ENCODE measurements around the gene TWIST2.

TWIST2 gene

DNA sequence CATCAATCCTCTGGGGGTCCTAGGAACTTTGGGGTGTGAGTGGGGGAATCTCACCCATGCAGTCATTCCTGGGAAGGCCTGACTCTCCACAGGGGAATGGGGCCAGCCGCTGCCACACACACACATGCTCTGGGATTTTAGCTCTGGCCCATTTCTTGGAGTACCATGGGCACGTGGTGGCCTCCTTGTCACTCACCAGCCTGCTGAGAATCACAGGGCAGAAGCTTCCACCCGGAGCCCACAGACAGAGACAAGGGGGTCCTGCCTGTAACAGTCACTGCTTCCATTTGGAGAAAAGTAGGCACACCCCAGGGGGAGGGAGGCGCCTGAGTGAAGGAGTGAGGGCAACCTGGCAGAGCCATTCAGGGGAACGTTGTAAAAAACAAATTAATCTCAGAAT, 48.8 kb downstream of the TWIST2 start:
- no peak overlapping the region for H3K4me3 ChIP-seq (ENCODE audit: low read depth, low read length)
- no peaks in the 10 kb centered on the region for H3K9me3 ChIP-seq (ENCODE audit: control insufficient read depth, insufficient read depth, low read length)
- no peaks in the 10 kb centered on the region for H3K36me3 ChIP-seq (ENCODE audit: control insufficient read depth, insufficient read depth, low read length)
- H3K9ac ChIP-seq (ENCODE audit: low read depth, low read length), result no peak overlapping the region
- H3K4me1 ChIP-seq (ENCODE audit: control insufficient read depth, insufficient read depth, low read length), result peaks cover 2% of the 10 kb centered on the region
- H3K27me3 ChIP-seq (ENCODE audit: control insufficient read depth, insufficient read depth, low read length), result no peaks in the 10 kb centered on the region

- Histone ChIP-seq H3K9me3 (ENCODE audit: control insufficient read depth, insufficient read depth, low read length) (no peaks in the 10 kb centered on the region), H3K27me3 (ENCODE audit: control insufficient read depth, insufficient read depth, low read length) (no peaks in the 10 kb centered on the region), H3K36me3 (ENCODE audit: control insufficient read depth, insufficient read depth, low read length) (no peaks in the 10 kb centered on the region), H3K9ac (ENCODE audit: low read depth, low read length) (no peak overlapping the region), H3K4me3 (ENCODE audit: low read depth, low read length) (no peak overlapping the region), H3K4me1 (ENCODE audit: control insufficient read depth, insufficient read depth, low read length) (peaks cover 2% of the 10 kb centered on the region)
Measured at GRCh38 chr2:238897122-238897880, 49.4 kb downstream of the TWIST2 start.

DNA sequence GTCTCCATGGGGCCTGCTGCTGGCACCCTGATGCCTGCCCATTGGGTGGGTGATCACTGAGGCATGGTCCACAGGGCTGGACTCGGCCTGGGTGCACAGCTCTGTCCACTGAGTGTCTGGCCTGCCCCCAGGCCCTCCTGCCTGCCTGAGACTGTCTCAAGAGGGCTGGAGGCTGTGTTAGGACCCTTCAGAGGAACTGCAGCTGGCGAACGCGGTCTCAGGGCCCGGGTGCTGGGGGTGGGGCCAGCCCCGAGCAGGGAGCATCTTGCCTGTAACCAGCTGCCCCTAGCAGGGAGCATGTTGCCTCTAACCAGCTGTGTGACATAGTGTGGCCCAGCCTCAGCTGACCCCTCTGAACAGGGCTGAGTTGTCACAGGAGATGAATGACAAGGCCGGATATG, 50.0 kb downstream of the TWIST2 start:
- Histone ChIP-seq H3K9me3 (ENCODE audit: control insufficient read depth, insufficient read depth, low read length) (no peaks in the 10 kb centered on the region), H3K4me3 (ENCODE audit: low read depth, low read length) (no peak overlapping the region), H3K27me3 (ENCODE audit: control insufficient read depth, insufficient read depth, low read length) (no peaks in the 10 kb centered on the region), H3K36me3 (ENCODE audit: control insufficient read depth, insufficient read depth, low read length) (no peaks in the 10 kb centered on the region), H3K9ac (ENCODE audit: low read depth, low read length) (no peak overlapping the region), H3K4me1 (ENCODE audit: control insufficient read depth, insufficient read depth, low read length) (peaks cover 2% of the 10 kb centered on the region)

DNA sequence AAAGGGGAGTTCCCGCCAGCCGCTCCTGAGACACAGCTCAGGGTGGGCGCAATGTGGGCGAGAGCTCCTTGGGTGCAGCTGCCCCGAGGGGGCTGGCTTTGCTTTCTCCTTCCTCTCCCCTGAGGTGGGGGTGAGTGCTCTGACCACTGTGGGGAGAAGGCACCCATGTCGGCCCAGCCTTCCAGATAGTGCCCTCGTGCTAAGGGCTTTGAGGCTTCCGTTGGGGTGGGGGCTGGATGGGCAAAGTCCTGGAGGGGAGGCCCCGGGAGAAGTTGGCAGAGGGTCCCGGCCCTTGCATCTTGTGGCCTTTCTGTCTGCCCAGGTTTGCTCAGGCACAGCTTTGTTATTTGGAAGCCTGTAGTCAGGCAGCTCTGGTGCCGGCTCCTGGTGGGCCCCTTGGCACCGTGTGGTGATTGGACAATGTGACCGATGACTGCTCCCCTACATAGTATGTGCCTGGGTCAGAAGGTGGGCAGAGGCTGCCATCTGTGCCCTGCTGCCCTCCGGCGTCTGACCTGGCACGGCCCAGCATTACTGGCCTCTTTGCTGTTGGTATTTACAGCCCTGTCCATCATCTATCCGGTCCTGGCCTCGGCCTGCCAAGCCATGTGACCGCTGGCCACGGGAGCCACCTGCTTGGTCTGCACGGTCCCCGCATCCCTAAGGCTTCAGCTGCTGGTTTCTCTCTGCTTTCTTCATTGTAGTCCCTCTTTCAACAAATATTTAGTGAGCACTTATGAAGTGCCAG, 50.8 kb downstream of the TWIST2 start:
- Histone ChIP-seq H3K9me3 (ENCODE audit: control insufficient read depth, insufficient read depth, low read length) (no peaks in the 10 kb centered on the region), H3K27me3 (ENCODE audit: control insufficient read depth, insufficient read depth, low read length) (no peaks in the 10 kb centered on the region), H3K9ac (ENCODE audit: low read depth, low read length) (no peak overlapping the region)

GRCh38 chr2:238899386-238899785, 51.5 kb downstream of the TWIST2 start:
- Histone ChIP-seq H3K9me3 (ENCODE audit: control insufficient read depth, insufficient read depth, low read length) (no peaks in the 10 kb centered on the region), H3K36me3 (ENCODE audit: control insufficient read depth, insufficient read depth, low read length) (no peaks in the 10 kb centered on the region), H3K4me1 (ENCODE audit: control insufficient read depth, insufficient read depth, low read length) (peaks cover 2% of the 10 kb centered on the region), H3K27me3 (ENCODE audit: control insufficient read depth, insufficient read depth, low read length) (no peaks in the 10 kb centered on the region), H3K9ac (ENCODE audit: low read depth, low read length) (no peak overlapping the region), H3K4me3 (ENCODE audit: low read depth, low read length) (no peak overlapping the region)

More for the DNA sequence above, 50.8 kb downstream of the TWIST2 start:
- peaks cover 2% of the 10 kb centered on the region for H3K4me1 ChIP-seq (ENCODE audit: control insufficient read depth, insufficient read depth, low read length)
- H3K4me3 ChIP-seq (ENCODE audit: low read depth, low read length), result no peak overlapping the region
- no peaks in the 10 kb centered on the region for H3K36me3 ChIP-seq (ENCODE audit: control insufficient read depth, insufficient read depth, low read length)

GRCh38 chr2:238900511-238900910, 52.6 kb downstream of the TWIST2 start:
- no peaks in the 10 kb centered on the region for H3K27me3 ChIP-seq (ENCODE audit: control insufficient read depth, insufficient read depth, low read length)
- peaks cover 2% of the 10 kb centered on the region for H3K4me1 ChIP-seq (ENCODE audit: control insufficient read depth, insufficient read depth, low read length)
- no peak overlapping the region for H3K4me3 ChIP-seq (ENCODE audit: low read depth, low read length)
- H3K9me3 ChIP-seq (ENCODE audit: control insufficient read depth, insufficient read depth, low read length), result no peaks in the 10 kb centered on the region
- no peaks in the 10 kb centered on the region for H3K36me3 ChIP-seq (ENCODE audit: control insufficient read depth, insufficient read depth, low read length)
- H3K9ac ChIP-seq (ENCODE audit: low read depth, low read length), result no peak overlapping the region

DNA sequence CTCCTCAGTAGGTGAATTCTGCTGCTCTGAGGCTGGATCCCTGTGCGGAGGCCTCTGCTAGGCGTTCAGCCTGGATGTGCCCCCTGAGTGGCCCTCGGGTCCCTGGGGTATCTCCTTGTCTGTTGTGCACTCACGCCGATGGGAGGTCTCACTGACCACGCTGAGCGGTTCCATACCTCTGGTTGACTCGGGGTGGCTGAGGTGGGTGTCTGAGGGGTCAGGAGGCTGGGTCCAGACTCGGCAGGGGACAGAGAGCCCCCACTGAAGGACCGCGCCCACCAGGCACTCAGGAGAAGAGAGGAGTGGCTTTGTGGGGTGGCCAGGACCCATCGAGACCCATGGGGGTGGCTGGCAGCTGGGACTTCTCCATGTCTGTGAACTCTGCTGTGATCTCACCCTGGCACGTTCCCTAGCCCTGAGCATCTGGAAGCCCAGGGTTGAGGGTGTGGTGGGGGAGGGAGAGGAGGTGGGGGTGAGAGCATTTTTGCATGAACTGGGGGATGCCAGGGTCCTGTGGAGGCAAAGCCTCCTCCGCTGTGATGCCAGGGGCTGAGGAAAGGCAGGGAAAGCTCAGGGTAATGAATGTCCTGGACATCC, 53.7 kb downstream of the TWIST2 start:
- H3K9ac ChIP-seq (ENCODE audit: low read depth, low read length), result no peak overlapping the region
- no peaks in the 10 kb centered on the region for H3K27me3 ChIP-seq (ENCODE audit: control insufficient read depth, insufficient read depth, low read length)
- no peak overlapping the region for H3K4me3 ChIP-seq (ENCODE audit: low read depth, low read length)
- no peaks in the 10 kb centered on the region for H3K36me3 ChIP-seq (ENCODE audit: control insufficient read depth, insufficient read depth, low read length)
- H3K9me3 ChIP-seq (ENCODE audit: control insufficient read depth, insufficient read depth, low read length), result no peaks in the 10 kb centered on the region
- no peaks in the 10 kb centered on the region for H3K4me1 ChIP-seq (ENCODE audit: control insufficient read depth, insufficient read depth, low read length)

DNA sequence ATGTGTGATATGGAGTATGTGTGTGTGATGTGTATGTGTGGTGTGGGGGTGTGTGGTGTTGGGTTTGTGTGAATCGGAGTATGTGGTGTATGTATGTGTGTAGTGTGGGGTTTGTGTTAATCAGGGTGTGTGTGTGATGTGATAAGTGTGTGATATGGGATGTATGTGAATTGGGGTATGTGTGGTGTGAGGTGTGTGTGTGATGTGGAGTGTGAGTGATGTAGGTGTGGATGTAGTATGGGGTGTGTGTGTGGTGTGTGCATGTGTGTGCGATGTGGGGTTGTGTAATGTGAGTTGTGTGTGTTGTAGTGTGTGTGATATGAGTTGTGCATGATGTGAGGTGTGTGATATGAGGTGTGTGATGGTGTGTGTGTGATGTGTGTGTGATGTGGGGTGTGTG, 54.4 kb downstream of the TWIST2 start:
- H3K9me3 ChIP-seq (ENCODE audit: control insufficient read depth, insufficient read depth, low read length), result no peaks in the 10 kb centered on the region

GRCh38 chr2:238903141-238903540, 55.3 kb downstream of the TWIST2 start:
- Histone ChIP-seq H3K9me3 (ENCODE audit: control insufficient read depth, insufficient read depth, low read length) (no peaks in the 10 kb centered on the region), H3K36me3 (ENCODE audit: control insufficient read depth, insufficient read depth, low read length) (no peaks in the 10 kb centered on the region), H3K27me3 (ENCODE audit: control insufficient read depth, insufficient read depth, low read length) (no peaks in the 10 kb centered on the region), H3K4me3 (ENCODE audit: low read depth, low read length) (no peak overlapping the region), H3K9ac (ENCODE audit: low read depth, low read length) (no peak overlapping the region), H3K4me1 (ENCODE audit: control insufficient read depth, insufficient read depth, low read length) (no peaks in the 10 kb centered on the region)

More for the DNA sequence above, 54.4 kb downstream of the TWIST2 start:
- no peak overlapping the region for H3K4me3 ChIP-seq (ENCODE audit: low read depth, low read length)
- H3K4me1 ChIP-seq (ENCODE audit: control insufficient read depth, insufficient read depth, low read length), result no peaks in the 10 kb centered on the region
- no peaks in the 10 kb centered on the region for H3K27me3 ChIP-seq (ENCODE audit: control insufficient read depth, insufficient read depth, low read length)
- H3K9ac ChIP-seq (ENCODE audit: low read depth, low read length), result no peak overlapping the region
- H3K36me3 ChIP-seq (ENCODE audit: control insufficient read depth, insufficient read depth, low read length), result no peaks in the 10 kb centered on the region

DNA sequence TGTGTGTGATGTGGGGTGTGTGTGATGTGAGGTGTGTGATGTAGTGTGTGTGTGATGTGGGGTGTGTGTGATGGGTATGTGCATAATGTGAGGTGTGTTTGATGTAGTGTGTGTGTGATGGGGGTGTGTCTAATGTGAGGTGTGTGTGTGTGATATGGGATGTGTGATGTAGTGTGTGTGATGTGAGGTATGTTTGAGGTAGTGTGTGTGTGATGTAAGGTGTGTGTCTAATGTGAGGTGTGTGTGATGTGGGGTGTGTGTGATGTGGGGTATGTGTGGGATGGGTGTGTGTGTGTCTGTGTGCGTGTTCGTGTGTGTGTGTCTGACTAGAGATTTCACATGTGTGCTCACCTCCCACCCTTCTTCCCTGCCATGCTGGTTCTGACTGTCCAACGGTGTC, 56.3 kb downstream of the TWIST2 start:
- Histone ChIP-seq H3K9ac (ENCODE audit: low read depth, low read length) (no peak overlapping the region), H3K27me3 (ENCODE audit: control insufficient read depth, insufficient read depth, low read length) (no peaks in the 10 kb centered on the region), H3K4me3 (ENCODE audit: low read depth, low read length) (no peak overlapping the region), H3K9me3 (ENCODE audit: control insufficient read depth, insufficient read depth, low read length) (no peaks in the 10 kb centered on the region), H3K4me1 (ENCODE audit: control insufficient read depth, insufficient read depth, low read length) (no peaks in the 10 kb centered on the region), H3K36me3 (ENCODE audit: control insufficient read depth, insufficient read depth, low read length) (no peaks in the 10 kb centered on the region)

DNA sequence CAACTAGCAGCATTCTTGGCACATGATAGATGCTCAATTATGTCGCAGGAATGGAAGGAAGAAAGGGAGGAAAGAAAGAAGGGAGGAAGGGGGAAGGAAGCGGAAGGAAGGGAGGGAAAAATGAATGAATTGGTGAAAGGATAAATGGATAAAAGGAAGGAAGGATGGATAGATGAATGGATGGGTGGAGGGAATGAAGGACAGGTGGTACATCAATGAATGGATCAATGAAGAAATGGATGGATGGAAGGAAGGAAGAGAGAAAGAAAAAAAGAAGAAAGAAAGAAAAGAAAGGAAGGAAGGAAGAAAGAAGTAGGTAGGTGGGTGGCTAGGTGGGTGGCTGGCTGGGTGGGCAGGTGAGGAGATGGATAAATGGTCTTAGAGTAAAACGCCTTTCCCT, 56.8 kb downstream of the TWIST2 start:
- no peak overlapping the region for H3K4me3 ChIP-seq (ENCODE audit: low read depth, low read length)
- H3K9me3 ChIP-seq (ENCODE audit: control insufficient read depth, insufficient read depth, low read length), result no peaks in the 10 kb centered on the region
- no peaks in the 10 kb centered on the region for H3K4me1 ChIP-seq (ENCODE audit: control insufficient read depth, insufficient read depth, low read length)
- no peaks in the 10 kb centered on the region for H3K27me3 ChIP-seq (ENCODE audit: control insufficient read depth, insufficient read depth, low read length)
- H3K36me3 ChIP-seq (ENCODE audit: control insufficient read depth, insufficient read depth, low read length), result no peaks in the 10 kb centered on the region
- no peak overlapping the region for H3K9ac ChIP-seq (ENCODE audit: low read depth, low read length)

GRCh38 chr2:238905224-238905623, 57.3 kb downstream of the TWIST2 start:
- H3K4me1 ChIP-seq (ENCODE audit: control insufficient read depth, insufficient read depth, low read length), result no peaks in the 10 kb centered on the region
- H3K9me3 ChIP-seq (ENCODE audit: control insufficient read depth, insufficient read depth, low read length), result no peaks in the 10 kb centered on the region
- H3K27me3 ChIP-seq (ENCODE audit: control insufficient read depth, insufficient read depth, low read length), result no peaks in the 10 kb centered on the region
- H3K36me3 ChIP-seq (ENCODE audit: control insufficient read depth, insufficient read depth, low read length), result no peaks in the 10 kb centered on the region
- H3K4me3 ChIP-seq (ENCODE audit: low read depth, low read length), result no peak overlapping the region
- no peak overlapping the region for H3K9ac ChIP-seq (ENCODE audit: low read depth, low read length)
